Stimulated activated CD4-positive, alpha-beta T cell treated with anti-CD3 and anti-CD28 coated beads, TNF-alpha, amount 100 ng/mL, for 48 hours (primary cell): ENCODE data around the gene DBH.
A peak's percentile ranks its signal among the peaks of the same experiment; 100 is the strongest.
"Not testable (repeated sequence)": the region's sequence is repeated elsewhere in the genome, so short reads cannot be mapped to it uniquely, and the experiment has no call there.

ENCODE experiments used
- DNase-seq, 3 donors: peaks; one replicate each; pipeline ENCODE4 v3.0.0-alpha.2; 2020; ENCODE audit warnings: low read depth in 3 of 3

DBH gene

DNA sequence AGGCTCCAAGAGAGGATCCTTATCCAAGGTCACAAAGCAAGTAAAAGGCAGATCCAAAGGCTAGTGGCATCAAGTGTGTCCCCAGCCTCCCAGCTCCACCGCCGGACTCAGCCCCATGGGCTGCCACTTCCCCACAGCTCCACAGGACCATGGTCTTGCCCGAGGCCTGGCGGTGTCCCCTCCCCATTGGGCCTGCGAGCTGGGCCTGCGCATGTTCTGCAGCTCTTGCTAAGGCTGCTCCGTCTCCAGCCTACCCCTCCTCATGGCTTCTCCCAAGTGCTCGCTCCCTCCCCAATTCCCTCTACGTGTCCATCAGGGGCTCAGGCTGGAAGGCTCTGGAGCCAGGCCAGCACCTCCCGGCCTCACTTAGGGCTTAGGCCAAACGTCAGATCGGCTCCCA lies 29.4 kb downstream of the DBH start:
- DNase-seq, result no peak

DNA sequence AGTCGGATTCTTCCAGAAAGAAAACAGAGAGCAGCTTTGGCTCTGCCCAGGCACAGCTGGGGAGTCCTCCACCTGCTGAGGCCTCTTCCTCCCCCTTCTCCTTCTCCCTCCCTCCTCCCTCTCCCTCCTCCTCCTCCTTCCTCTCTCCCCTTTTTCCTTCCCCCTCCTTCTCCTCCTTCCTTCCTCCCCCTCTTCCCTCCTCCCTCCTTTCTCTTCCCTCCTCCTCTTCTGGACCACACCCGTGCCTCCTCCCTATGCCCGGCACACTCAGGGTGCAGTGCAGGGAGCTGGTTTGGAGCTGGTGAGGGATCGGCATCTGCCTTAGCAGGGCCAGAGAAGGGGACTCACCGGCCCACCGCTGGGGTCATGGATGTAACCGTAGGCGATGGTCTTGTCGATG lies 30.2 kb downstream of the DBH start:
- no peak for DNase-seq

DNA sequence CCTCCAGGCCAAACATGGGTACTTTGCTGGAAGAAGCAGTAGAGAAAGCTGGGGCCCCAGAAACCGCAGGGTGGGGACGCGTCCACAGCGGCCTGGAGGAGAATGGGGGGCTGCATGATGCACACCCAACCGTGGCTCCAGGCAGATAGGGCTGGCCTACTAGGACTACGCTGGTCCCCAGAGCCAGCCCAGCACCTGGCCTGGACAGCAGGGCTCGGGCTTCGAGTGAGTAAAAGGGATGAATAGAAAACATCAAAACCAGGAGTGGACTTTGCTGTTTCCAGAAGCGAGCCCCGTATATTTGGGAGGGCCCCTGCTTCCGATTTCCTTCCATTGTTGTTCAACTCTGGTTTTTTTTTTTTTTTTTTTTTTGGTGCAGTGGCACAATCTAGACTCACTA lies 30.7 kb downstream of the DBH start:
- no peak for DNase-seq

DNA sequence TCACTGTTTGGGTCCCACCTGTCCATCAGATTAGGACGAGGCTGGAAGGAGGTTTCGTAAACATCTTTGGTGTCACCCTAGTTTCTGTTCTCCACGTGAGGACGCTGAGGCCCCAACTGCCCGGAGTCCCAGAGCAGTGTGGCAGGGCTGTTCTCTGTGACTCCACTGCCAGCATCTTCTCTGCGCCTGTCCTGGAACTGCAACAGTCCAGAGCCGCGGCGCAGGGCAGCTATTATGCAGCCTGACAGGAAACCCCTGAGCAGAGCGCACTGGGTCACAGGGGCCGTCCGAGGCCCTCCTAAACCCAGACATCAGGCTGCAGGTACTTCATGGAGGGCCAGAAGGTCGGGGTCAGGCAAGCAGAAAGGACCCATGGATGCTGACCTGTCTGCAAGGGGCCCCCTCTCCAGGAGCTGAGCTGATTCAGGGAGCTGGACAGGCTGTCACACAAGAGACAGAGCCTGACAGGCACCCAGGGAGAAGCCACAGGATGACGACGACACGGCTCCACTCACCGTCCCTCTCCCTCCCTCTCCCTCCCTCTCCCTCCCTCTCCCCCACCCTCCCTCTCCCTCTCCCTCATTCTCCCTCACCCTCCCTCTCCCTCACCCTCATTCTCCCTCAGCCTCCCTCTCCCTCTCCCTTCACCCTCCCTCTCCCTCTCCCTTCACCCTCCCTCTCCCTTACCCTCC lies 31.7 kb downstream of the DBH start:
- no peak for DNase-seq

DNA sequence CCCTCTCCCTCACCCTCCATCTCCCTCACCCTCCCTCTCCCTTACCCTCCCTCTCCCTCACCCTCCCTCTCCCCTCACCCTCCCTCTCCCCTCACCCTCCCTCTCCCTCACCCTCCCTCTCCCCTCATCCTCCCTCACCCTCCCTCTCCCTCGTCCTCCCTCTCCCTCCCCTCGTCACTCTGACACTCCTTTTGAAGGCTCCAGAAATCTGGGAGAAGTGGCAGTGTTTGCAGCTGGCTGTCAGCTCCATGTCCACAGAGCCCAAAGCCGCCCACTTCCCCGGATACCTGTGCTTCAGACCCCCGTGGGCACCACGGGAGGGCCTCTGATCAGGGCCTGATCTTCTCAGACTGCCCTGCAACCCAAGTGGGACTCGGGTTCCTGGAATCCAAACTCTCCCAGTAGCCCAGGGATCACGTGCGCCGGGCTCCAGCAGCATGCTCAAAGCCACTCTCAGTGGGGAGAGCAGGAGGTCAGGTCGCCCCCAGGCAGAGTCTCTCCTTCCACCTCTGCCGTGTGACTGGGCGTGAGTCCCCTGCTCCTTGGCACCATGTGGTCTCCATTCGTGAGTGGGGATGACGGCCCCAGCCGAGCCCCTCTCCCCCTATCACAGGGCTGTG lies 33.1 kb downstream of the DBH start:
- no peak for DNase-seq

DNA sequence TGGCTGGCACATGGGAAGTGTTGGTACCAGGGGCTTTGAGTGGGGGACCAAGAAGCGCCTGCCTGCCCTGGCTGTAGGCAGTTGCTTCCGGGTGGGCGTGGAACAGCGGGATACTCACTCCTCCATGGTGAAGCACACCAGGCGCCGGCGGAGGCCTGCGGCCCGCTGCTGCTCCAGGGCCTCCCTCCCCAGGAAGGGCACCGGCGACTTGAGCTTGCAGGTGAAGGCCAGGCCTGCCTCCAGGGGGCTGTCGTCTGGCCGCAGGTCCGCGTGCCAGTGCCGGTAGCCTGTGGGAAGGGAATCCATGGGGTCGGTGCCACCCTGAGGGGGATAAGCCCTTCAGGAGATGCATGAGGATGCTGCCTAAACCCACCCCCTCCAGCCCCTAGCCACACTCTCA lies 34.3 kb downstream of the DBH start:
- no peak for DNase-seq

DNA sequence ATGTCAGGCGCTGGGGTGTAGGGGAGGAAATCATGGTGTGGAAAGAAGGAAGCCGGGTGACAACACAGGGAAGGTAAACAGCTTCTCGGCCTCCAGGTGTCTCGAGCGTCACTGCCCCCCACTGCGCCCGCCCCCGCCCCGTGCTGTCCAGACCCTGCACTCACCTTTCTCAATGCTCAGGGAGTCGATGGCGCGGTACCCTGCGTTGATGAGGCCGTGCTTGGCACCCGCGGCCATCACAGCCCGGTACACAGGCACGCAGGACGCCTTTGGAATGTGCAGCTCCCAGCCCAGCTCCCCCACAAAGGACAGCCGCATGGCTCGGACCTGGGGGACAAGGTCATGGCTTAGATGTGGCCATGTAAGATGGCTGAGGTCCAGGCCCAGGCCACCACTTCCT lies 35.2 kb downstream of the DBH start:
- DNase-seq, result no peak

DNA sequence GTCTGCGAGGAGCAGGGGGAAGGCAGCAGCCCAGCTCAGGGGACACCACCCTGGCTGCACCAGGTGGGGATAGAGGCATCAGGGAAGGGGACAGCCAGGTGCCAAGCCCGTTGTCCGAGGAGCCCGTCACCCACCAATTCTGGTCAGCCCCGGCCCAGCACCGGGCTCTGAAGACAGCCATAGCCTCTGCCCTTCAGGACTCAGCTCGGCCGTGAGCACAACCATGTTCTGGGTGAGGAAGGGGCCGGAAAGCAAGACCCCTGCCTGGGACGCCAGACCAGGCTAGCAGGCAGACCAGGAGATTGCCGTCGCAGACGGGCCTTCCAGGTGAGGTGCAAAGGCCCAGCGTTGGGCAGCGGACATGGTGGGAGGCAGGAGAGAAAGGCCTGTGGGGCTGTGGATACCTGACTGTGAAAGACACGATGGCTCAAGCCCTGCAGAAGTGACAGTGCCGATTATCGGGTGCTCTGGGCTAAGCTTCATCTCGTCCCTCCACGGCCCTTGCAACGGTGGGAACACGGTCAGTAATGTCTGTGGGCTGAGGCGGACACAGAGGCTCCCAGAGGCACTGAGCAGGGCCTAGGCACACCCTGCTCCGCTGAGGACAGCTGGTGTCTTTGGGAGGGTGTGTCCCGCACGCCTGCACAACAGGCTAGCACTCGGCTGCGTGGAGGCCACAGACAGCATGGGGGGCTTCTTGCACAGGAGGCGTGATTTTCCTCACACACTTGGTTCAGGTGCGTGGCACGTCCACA lies 36.5 kb downstream of the DBH start:
- DNase-seq, result no peak

DNA sequence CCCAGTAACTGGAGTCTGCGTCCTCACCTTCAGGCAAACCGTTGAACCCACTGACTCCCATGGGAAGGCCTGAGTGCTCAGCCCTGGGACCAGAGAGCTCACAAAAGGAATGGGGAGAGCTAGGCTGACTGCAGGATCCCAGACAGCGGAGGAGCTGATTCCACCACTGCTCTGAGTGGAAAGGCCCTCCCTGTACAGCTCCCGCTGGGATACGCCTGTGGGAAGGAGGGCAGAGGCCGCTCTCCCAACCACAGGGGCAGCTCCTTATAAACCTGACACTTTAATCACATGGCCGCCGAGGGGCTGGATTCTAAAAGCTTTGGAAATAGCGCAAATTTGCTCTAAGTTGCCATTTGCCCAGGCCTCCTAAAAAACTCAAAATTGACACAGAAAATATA lies 37.1 kb downstream of the DBH start:
- DNase-seq, result no peak

DNA sequence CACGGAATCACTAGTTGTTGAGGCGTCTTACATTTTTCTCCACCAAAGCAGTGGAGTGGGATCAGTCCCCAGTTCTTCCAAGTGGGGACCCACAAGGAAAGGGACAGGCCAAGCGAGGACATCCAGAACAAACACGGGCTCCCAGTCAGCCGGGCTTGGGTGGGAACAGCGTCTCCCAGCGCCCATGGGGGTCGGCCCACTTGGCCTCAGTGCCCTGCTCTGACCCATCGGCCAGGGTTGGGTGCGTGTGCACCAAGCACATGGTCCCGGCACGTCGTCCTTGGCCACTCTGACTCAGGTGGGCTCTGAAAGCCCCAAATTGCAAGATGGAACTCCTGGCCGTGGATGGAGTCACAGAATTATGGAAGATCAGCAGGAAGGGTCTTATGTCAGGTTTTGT lies 37.9 kb downstream of the DBH start:
- DNase-seq, result no peak

DNA sequence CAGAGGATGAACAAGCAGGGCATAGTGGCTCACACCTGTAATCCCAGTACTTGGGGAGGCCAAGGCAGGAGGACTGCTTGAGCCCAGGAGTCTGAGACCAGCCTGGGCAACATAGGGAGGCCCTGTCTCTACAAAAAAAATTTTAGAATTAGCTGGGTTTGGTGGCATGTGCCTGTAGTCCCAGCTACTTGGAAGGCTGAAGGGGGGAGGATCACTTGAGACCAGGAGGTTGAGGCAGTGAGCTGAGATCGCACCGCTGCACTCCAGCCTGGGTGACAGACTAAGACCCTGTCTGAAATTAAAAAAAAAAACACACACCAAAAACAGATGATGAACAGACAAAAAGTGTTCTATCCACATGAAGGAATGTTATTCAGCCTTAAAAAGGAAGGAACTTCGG lies 39.6 kb downstream of the DBH start:
- not testable (repeated sequence) for DNase-seq

DNA sequence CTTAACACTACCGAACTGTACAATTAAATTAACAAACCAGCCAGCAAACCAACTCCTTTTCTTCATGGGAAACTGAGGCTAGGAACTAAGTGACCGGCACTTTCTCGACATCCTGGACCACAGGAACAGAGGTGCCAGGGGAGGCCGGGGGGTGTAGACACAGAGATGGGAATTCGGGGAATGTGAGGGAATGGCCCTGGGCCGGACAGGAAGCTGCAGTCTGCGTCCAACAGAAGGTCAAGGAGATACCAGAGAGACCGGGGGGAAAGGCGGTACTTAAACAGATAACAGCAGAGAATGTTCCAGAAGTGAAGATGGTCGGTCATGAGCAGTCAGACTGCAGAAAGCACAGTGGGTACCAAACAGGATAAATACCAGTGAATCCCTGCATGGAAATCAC lies 40.3 kb downstream of the DBH start:
- DNase-seq, result no peak

DNA sequence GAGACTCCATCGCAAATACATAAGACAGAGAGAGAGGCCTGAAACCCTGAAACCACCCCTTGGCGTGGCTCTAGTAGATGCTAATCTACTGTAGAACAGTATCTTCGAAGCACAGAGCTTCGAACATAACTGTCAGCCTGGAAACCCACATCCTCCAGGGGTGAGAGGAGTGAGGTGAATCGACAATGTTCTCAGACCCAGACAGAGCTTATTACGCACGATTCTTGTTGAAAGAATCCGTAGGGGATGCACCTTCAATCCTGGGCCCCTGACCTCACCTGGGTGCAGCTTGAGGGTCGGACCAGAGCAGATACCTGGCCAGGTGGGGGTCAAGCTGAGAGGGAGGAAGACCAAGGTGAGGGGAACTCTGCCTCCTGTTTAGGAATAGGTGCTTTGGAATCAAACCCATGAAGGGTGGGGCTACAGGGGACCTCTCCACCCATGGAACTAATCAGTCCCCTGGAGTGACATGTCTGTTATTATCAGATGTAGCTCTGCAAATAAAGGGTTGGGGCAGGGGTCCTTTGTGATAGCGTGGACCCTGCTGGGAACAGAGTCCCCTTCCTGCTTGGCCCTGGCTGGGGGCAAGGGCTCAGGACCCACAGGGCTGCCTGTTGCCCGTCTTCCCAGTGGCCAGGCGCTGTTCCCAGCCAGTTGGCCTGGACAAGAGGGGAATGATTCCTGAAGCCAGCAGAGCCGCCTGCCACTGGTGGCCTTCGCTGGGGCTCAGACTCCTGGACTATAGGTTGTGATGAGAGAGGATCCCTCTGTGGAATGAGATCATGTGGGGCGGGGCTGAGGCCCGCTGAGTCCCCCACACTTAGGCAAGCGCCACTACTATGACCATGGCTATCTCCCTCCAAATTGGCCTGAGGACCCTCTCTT lies 41.2 kb downstream of the DBH start:
- DNase-seq, result peak in 2 of 3 donors; percentile 36

DNA sequence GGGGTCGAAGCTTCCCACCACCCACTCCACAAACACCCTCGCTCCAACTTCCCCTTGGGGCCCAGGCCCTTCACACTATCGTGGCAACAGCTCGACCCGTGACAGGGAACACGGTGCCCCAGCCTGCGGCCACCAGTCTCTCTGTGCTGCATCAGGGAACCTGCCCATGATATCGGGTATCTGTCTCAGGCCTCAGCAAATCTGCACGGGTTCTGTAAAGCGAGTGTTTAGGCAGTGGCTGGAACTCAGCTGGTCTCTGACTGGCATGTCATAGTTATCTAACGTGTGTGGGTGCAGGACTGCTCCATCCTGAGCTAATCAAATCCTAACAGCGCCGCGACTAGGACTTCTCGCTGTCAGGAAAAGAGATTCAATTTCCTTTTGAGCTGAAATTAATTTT lies 42.9 kb downstream of the DBH start:
- no peak for DNase-seq

DNA sequence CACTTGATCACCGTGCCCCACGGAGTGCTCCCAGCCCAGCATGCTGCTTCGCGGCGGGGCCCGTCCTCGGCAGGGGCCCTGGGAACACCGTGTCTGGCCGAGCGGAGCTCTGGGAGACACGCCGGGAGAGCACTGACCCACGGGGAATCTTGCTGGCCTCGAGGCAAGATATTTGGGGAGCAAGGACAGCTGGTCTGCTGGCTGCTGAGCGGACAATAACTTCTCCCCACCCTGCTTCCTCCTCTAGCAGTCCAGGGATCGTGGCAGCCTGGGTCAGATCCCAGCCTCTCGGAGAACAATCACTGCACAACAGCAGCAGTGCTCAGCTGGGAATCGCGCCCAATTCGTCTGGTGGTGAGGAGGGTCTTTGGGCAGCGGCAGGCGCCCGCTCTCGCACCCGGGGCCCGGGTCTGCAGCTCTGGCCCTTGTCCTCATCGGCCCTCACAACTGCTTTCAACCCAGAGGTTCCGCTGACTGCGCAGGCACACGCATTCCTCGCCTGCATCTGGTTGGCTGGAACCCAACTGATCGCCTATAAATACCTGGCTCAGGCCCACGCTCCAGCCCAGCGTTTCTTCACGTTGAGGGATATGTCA lies 43.4 kb downstream of the DBH start:
- DNase-seq, result no peak

DNA sequence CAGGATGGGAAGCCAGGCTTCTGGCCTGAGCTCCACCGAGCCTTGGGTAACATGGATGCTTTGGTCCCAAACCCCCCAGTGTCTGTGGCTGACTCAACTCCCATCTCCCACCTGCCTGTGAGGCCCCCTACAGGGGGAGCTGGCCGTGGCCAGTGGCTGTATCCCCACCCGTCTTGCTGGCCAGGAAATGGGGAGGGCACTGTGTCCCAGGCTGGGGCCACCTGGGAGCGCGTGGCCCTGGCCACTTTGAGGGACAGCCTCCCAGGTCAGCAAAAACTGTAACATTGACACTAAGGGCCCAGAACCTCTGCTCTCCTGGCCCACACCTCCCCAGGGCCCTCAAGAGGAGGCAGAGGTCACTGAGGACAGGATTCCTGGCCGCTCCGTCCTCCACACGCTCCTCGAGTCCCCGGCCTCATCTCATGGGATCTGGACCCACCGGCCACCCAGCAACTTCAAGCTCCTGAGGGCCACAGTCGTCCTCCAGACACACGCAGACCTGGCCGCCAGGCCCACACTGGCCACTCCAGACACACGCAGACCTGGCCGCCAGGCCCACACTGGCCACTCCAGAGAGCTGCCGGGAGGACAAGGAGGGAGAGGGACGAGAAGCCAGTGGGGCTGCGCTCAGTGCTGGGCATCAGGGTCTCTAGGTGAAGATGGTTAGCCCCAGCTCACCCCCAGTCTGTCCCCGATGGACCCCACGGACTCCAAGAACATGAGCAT lies 44.2 kb downstream of the DBH start:
- DNase-seq, result no peak

DNA sequence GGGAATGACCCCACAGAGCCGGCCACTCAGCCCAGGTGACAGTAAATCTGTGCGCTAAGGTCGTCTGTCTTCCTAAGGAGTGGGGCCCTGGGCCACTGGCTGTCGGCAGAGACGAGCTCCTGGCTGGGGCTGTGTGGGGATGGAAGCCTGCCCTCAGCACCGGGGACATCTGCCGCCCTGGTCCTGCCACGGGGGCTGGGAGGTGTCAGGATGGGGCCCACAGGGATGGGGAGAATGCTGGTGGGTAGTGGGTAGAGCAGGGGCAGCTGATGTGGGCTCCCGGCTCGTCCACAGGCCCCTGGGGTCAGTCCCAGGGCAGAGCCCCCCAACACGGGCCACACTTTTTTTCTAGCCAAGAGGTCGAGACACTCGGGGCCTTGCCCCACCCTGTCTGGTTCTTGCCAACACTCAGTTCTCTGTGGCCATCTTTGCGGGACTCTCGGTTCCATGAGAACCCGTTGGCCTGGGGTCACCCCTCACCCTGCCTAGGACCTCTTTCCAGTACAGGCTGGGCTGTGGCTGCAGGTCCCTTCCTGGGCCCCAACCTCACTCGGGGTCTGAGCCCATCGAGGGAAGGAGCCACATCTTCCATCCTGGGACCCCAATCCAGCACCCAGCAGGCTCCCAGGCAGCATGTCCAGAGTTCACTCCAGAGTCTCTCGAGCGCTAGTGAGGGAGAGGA lies 45.0 kb downstream of the DBH start:
- no peak for DNase-seq

DNA sequence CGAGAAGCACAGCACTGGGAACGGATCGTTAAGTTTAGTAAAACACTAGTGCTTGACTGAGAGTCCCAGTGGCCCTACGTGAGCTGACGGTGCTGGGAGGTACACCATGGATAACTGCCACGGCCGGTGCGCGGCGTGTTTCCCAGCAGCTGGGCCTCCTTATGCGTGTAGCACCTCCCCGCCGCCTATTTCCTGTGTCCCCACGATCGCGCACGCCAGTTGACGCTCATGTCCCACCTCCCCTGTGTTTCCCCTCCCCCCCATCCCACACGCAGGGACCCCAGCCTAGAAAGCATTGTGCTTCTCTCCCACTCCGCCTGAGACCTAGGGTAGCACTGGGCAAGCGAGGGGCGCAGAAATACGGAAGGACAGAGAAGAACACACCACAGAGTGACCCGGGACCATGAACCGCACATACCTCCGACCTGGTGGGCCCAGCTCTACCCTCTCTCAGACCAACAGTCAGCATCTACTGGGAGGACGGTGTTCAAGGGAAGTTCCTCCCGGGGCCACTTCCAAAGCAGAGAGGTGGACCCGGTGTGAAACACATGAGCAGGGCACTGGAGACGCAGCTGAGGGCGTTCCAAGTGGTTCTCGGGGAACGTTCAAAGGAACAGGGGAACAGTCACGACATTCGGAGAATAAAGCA lies 45.6 kb downstream of the DBH start:
- DNase-seq, result no peak

DNA sequence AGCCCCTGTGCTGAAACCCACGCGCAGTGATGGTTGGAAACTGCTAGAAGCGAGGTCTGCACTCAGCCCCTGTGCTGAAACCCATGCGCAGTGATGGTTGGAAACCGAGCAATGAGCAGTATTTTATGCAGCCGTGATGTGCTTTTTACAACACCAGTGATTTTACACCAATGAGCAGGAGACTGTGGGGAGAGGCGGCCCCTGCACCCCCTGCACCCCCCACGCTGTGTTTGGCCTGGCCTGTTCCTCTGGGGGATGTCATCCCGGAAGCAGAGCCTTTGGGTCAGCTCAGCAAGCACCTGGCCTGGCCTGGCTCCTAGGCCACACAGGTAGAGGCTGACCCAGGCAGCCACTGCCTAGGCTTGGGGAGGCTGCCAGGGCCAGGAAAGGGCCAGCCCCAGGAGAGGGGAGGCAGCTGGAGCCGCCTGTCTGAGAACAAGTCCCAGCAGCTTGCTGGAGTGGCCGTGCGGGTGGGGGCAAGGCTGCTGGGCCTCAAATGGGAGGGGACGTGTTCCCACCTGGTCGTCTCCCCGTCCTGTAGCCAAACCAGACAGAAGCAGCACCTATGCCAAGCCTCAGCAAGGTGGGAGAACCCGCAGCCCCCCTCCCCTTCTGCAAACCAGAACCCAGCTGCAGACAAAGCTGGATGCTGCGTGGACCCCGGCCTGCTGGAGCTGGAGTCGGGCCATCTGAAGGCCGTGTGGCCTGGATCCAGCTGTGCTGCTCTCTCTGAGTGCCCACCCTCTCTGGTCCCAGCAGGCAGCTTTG lies 46.8 kb downstream of the DBH start:
- no peak for DNase-seq
